Measurements from ENCODE around the gene THEM5.

DNA sequence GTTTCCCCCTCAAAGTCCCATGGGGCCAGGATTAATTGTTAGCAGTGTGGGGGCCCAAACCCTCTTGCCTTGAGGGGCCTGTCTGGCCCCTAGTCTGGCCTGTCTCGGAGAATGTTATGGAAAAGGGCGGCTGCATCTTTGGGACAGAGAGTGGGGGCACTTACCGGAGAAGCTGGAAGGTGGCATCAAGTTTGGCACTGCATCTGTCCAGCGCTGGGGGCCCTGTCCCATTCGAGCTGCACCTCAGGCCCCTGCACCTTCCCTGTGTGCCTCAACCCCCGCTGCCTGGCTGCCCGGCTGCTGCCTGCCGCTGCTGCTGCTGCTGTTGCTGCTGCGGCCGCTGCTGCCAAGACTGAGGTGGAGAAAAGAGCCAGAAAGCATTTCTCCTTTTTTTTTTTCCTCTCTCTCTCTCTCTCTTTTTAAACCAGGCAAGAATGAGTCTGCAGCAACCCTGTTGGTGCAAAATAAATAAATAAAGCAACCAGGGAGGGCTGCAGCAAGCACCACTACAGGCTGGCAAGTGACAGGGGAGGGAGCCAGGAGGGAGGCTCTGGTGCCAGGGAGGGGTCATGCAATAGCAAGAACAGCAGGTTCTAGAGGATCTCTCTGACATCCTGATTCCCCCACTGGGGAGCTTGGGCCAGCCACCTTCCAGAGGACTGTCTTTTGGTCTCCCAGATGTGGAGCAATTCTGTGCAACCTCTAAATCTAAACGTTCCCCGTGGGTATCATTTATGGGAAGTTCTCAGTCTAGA, 48.3 kb downstream of the THEM5 start, which contains the start of gene LINGO4:
- TF ChIP-seq CTCF (IDR thresholded peaks at IDR 0.05; ENCODE audit: low read length) (no peak), EZH2phosphoT487 (IDR thresholded peaks at IDR 0.05; ENCODE audit: low read length) (no peak), EZH2 (optimal IDR thresholded peaks at IDR 0.05; ENCODE audit: low read depth, low read length) (no peak)

Data from MM.1S (cell line).